Breast epithelium (tissue), 4 donors: ENCODE data around the gene PTPRS. TPM values are rescaled to one million over a fixed set of nuclear protein-coding genes. Genes with fewer than 3 reads are reported as not detected.
"Not testable (repeated sequence)": the region's sequence is repeated elsewhere in the genome, so short reads cannot be mapped to it uniquely, and the experiment has no call there.

Experiments used
- DNase-seq, 2 donors: peaks; one replicate each; pipeline ENCODE4 v3.0.0-alpha.2; 2019; ENCODE audit warnings: low spot score in 2 of 2
- H3K27ac ChIP-seq, 2 donors: fragments of 200-600 bp; sonication (generic) in 1 of 2; one replicate each; pipeline ENCODE4 v1.5.1; 2016 to 2019; ENCODE audit warnings: mild to moderate bottlenecking in 1 of 2
- H3K27me3 ChIP-seq, 2 donors: fragments of 200-600 bp; sonication (generic) in 1 of 2; one replicate each; pipeline versions ENCODE4 v1.5.1 to v1.6.0; 2017 to 2019; ENCODE audit warnings: control low read depth in 1 of 2, mild to moderate bottlenecking in 1 of 2
- H3K36me3 ChIP-seq: fragments of 200-600 bp; one replicate; pipeline ENCODE4 v1.5.1; 2019
- H3K4me1 ChIP-seq, 2 donors: fragments of 200-600 bp; sonication (generic); one replicate each; pipeline ENCODE4 v1.5.1; 2016 to 2019; ENCODE audit warnings: control low read depth in 1 of 2
- H3K4me3 ChIP-seq, 3 donors: fragments of 200-600 bp; sonication (generic); 1 replicate in 2 of 3; 2 replicates in 1 of 3; pipeline ENCODE4 v1.5.1; 2016 to 2019; ENCODE audit warnings: mild to moderate bottlenecking in 3 of 3, moderate library complexity in 2 of 3
- H3K9me3 ChIP-seq, 2 donors: fragments of 200-600 bp; sonication (generic) in 1 of 2; one replicate each; pipeline ENCODE4 v1.5.1; 2016 to 2019; ENCODE audit warnings: control low read depth in 1 of 2
- POLR2A ChIP-seq: fragments of 450-650 bp; IDR thresholded peaks from one replicate; pipeline ENCODE4 v1.6.1; 2016; ENCODE audit warnings: antibody characterized with exemption, mild to moderate bottlenecking, moderate library complexity
- POLR2AphosphoS5 ChIP-seq, 3 donors: sonication (generic); formaldehyde crosslinking; IDR thresholded peaks; one replicate each; pipeline ENCODE4 v1.6.1; 2017; ENCODE audit warnings: antibody characterized with exemption in 3 of 3
- intact Hi-C: fragments of 100-400 bp; cut with DNase I; formaldehyde crosslinking; loops from one replicate; pipeline ENCODE4 v1.15.1; 2023; ENCODE audit warnings: low total_unique reads
- total RNA-seq, 3 donors: library from RNA; depleted of rRNA; stranded (reverse); fragments of >200 nt; gene quantifications; one replicate each; pipeline ENCODE4 v1.1.0, GENCODE V29; 2016
- TF ChIP-seq, protein P1 (sequence below), 3 donors: fragments of 450-650 bp; IDR thresholded peaks; one replicate each; pipeline ENCODE4 v1.5.1; 2016 to 2017; ENCODE audit warnings: antibody characterized with exemption in 3 of 3, mild to moderate bottlenecking in 3 of 3, moderate library complexity in 3 of 3

Gene PTPRS
- total RNA-seq, result 100 to 1,000 TPM; 111 to 603 (median 114) TPM

DNA sequence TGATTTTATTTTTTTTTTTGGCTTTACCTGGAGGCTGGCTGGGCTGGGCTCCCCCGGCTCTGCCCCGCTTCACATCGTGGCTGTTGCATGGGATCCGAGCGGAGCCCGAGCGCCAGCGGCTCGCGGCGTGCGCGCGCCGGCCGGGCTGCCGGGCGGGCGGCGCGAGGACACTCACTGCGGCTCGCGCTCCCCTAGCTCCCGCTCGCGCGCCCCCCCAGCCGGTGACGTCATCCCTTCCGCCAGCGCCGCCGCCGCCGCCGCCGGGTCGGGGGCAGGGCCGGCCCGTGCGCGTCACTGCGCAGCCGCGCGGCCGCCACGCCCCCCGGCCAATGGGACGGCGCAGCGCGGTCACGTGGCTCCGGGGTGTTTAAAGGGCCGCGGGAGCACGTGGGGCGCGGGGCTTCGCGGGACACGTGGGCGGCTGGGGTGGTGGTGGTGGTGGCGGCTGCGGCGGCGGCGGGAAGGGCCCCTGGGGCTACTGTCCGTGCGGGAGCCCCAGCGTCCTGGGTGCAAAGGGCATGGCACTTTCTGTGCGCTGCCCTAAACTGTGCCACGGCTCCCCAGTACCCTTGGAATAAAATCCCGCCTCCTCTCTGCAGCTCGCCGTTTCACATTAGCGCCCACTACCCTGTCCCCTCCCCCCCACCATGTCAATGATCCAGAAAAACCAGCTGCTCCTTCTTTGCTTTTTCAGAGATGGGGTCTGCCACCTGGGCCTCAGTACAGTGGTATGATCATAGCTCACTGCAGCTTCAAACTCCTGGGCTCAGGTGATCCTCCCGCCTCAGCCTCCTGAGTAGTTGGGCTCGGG lies at the start of gene PTPRS:
Gene PTPRS, minus strand, starts transcription at position 176 of the 811 bp plus-strand sequence. CDS start 54,672 bp downstream, outside the sequence.
- no peaks in the 10 kb centered on the region for H3K9me3 ChIP-seq
- H3K27ac ChIP-seq, result no peak within 1 kb of the TSS
- DNase-seq, result peak; percentile 59 to 71
- H3K36me3 ChIP-seq, result no peaks in the 10 kb centered on the region
- H3K27me3 ChIP-seq, result peaks cover 3 to 29% of the 10 kb centered on the region in 2 donors
- H3K4me1 ChIP-seq, result peaks cover 0 to 6% of the 10 kb centered on the region in 2 donors
- intact Hi-C loops, result no loop called here
- TF ChIP-seq POLR2AphosphoS5 (IDR thresholded peaks at IDR 0.05) (no peak), POLR2A (no peak)
- TF ChIP-seq, protein P1, sequence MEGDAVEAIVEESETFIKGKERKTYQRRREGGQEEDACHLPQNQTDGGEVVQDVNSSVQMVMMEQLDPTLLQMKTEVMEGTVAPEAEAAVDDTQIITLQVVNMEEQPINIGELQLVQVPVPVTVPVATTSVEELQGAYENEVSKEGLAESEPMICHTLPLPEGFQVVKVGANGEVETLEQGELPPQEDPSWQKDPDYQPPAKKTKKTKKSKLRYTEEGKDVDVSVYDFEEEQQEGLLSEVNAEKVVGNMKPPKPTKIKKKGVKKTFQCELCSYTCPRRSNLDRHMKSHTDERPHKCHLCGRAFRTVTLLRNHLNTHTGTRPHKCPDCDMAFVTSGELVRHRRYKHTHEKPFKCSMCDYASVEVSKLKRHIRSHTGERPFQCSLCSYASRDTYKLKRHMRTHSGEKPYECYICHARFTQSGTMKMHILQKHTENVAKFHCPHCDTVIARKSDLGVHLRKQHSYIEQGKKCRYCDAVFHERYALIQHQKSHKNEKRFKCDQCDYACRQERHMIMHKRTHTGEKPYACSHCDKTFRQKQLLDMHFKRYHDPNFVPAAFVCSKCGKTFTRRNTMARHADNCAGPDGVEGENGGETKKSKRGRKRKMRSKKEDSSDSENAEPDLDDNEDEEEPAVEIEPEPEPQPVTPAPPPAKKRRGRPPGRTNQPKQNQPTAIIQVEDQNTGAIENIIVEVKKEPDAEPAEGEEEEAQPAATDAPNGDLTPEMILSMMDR (IDR thresholded peaks at IDR 0.05), result no peak
- H3K4me3 ChIP-seq, result peak within 1 kb of the TSS; percentile 48 to 76 (median 64)

DNA sequence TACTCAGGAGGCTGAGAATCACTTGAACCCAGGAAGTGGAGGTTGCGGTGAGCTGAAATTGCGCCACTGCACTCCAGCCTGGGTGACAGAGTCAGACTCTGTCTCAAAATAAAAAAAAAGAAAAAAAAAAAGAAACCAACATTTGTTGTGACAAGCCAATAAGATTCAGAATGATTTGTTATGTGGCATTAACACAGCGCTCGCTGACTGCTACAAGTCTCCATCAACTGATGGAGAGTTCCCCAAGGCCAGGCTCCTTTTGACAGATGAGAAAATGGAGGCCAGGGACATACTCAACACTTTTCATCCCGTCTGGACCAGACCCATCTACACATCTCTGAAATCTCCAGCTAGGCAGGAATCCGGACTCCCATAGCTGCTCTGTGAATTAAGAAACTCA lies 48.7 kb upstream of the PTPRS start:
- DNase-seq, result no peak
- Histone ChIP-seq H3K27ac (no peak overlapping the region), H3K9me3 (peaks cover 0 to 7% of the 10 kb centered on the region in 2 donors), H3K27me3 (peaks cover 0 to 44% of the 10 kb centered on the region in 2 donors), H3K36me3 (no peaks in the 10 kb centered on the region), H3K4me1 (no peaks in the 10 kb centered on the region), H3K4me3 (no peak overlapping the region)
- TF ChIP-seq, protein P1 (IDR thresholded peaks at IDR 0.05), result no peak
- TF ChIP-seq POLR2AphosphoS5 (IDR thresholded peaks at IDR 0.05), result no peak
- no peak for TF ChIP-seq POLR2A
- intact Hi-C loops, result no loop called here

DNA sequence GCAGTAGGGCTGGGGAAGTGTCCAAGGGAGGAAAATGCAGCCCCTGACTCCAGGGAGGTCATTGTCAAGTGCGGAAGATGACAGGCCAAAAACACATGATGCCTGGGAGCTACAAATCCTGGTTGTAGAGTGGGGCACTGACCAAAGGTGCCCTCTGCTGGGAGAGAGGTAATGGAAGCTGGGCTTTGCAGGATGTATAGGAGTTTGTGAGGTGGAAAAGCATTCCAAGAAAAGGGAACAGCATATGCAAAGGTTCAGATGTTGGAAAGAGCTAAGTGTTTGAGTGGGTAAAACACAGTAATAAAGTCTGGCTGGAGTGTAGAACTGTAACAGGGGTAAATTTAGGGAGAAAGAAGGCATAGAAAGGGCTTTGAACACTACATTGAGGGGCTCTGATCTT lies 46.9 kb upstream of the PTPRS start:
- no peak for TF ChIP-seq POLR2AphosphoS5 (IDR thresholded peaks at IDR 0.05)
- TF ChIP-seq POLR2A, result no peak
- TF ChIP-seq, protein P1 (IDR thresholded peaks at IDR 0.05), result no peak
- intact Hi-C loops, result no loop called here
- H3K9me3 ChIP-seq, result peaks cover 14 to 22% of the 10 kb centered on the region in 2 donors

DNA sequence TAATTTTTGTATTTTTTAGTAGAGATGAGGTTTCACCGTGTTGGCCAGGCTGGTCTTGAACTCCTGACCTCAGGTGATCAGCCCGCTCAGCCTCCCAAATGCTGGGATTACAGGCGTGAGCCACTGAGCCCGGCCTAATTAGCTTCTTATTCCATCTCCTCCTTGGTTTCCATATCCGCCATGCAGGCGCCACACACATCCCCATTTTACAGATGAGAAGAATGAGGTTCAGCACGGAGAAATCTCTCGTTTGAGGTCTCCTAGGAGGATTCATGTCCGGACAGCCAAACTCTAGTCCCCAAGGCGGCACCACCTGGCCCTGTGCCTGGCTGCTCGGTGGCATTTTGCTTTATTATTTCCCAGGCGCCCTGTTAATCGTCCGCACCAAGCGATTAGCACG lies 46.2 kb upstream of the PTPRS start:
- Histone ChIP-seq H3K9me3 (peaks cover 20 to 28% of the 10 kb centered on the region in 2 donors), H3K4me3 (no peak overlapping the region), H3K36me3 (no peaks in the 10 kb centered on the region), H3K4me1 (no peaks in the 10 kb centered on the region), H3K27ac (no peak overlapping the region), H3K27me3 (peaks cover 0 to 21% of the 10 kb centered on the region in 2 donors)
- DNase-seq, result no peak
- intact Hi-C loops, result no loop called here
- no peak for TF ChIP-seq POLR2AphosphoS5 (IDR thresholded peaks at IDR 0.05)
- no peak for TF ChIP-seq POLR2A
- TF ChIP-seq, protein P1 (IDR thresholded peaks at IDR 0.05), result no peak

More for the DNA sequence above, 46.9 kb upstream of the PTPRS start:
- peaks cover 0 to 25% of the 10 kb centered on the region in 2 donors for H3K27me3 ChIP-seq
- no peak overlapping the region for H3K27ac ChIP-seq
- H3K4me3 ChIP-seq, result no peak overlapping the region
- H3K4me1 ChIP-seq, result no peaks in the 10 kb centered on the region
- no peak for DNase-seq
- no peaks in the 10 kb centered on the region for H3K36me3 ChIP-seq

DNA sequence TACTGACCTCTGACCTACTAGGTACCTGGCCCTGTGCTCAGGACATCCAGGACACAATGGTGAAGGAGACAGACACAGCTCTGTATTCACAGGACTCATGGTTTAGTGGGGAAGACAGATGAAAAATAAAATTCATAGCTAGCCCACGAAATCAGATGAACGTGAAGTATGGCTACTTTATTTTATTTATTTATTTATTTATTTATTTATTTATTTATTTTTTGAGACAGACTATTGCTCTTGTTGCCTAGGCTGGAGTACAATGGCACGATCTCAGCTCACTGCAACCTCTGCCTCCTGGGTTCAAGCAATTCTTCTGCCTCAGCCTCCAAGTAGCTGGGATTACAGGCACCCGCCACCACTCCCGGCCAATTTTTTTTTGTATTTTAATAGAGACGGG lies 40.6 kb upstream of the PTPRS start:
- H3K27ac ChIP-seq, DNase-seq, H3K27me3 ChIP-seq, H3K4me3 ChIP-seq, H3K36me3 ChIP-seq, intact Hi-C loops, H3K4me1 ChIP-seq: not testable (repeated sequence)
- H3K9me3 ChIP-seq, result peaks cover 28 to 31% of the 10 kb centered on the region in 2 donors
